CD4-positive, CD25-positive, alpha-beta regulatory T cell (primary cell): Measurements from ENCODE around the gene CASS4. TPM values are rescaled to one million over a fixed set of nuclear protein-coding genes. Genes with fewer than 3 reads are reported as not detected.

ENCODE experiments used
- ATAC-seq, 2 donors: fragments of 150-1000 bp; cut with Tn5 transposase; one replicate each; pipeline ENCODE4 v1.10.0; 2021; ENCODE audit warnings: low read depth in 2 of 2, moderate number of reproducible peaks in 2 of 2, moderate library complexity in 1 of 2
- DNase-seq, 3 donors: peaks; one replicate each; pipeline versions ENCODE4 v3.0.0 to v3.0.0-alpha.2; 2012 to 2022; ENCODE audit warnings: mixed read lengths in 1 of 3
- H3K27ac ChIP-seq: one replicate; pipeline ENCODE4 v1.7.0; 2013; ENCODE audit warnings: mild to moderate bottlenecking, low read length; ENCODE audit not compliant: insufficient read depth, poor library complexity, severe bottlenecking
- H3K27me3 ChIP-seq: one replicate; pipeline ENCODE4 v1.7.0; 2013; ENCODE audit warnings: low read length; ENCODE audit not compliant: control insufficient read depth, insufficient read depth
- H3K36me3 ChIP-seq: one replicate; pipeline ENCODE4 v1.7.0; 2013; ENCODE audit warnings: mild to moderate bottlenecking, low read length, moderate library complexity; ENCODE audit not compliant: control insufficient read depth, insufficient read depth
- H3K4me1 ChIP-seq: 2 replicates; pipeline ENCODE4 v1.7.0; 2013; ENCODE audit warnings: mild to moderate bottlenecking, low read length; ENCODE audit not compliant: insufficient read depth, control insufficient read depth, poor library complexity, severe bottlenecking
- H3K4me3 ChIP-seq: one replicate; pipeline ENCODE4 v1.7.0; 2013; ENCODE audit warnings: low read depth, mild to moderate bottlenecking, low read length, moderate library complexity
- H3K9me3 ChIP-seq, 2 experiments: 1 replicate in 1 of 2; 2 replicates in 1 of 2; pipeline ENCODE4 v1.7.0; 2013; ENCODE audit warnings: low read length in 2 of 2, mild to moderate bottlenecking in 1 of 2, moderate library complexity in 1 of 2; ENCODE audit not compliant: control insufficient read depth in 2 of 2
- H3K27ac Mint-ChIP-seq, 3 donors: one replicate each; pipeline ENCODE4 v1.8.0; 2020 to 2022; ENCODE audit warnings: mild to moderate bottlenecking in 3 of 3, mixed read lengths in 3 of 3, moderate library complexity in 2 of 3
- H3K27me3 Mint-ChIP-seq: one replicate; pipeline ENCODE4 v1.8.0; 2022; ENCODE audit warnings: mild to moderate bottlenecking, mixed read lengths
- H3K36me3 Mint-ChIP-seq: one replicate; pipeline ENCODE4 v1.8.0; 2020; ENCODE audit warnings: mixed read lengths
- H3K4me1 Mint-ChIP-seq, 4 donors: one replicate each; pipeline ENCODE4 v1.8.0; 2020 to 2022; ENCODE audit warnings: mixed read lengths in 4 of 4, mild to moderate bottlenecking in 1 of 4
- H3K4me3 Mint-ChIP-seq, 4 donors: one replicate each; pipeline ENCODE4 v1.8.0; 2020 to 2022; ENCODE audit warnings: mild to moderate bottlenecking in 4 of 4, mixed read lengths in 4 of 4, moderate library complexity in 3 of 4
- H3K9me3 Mint-ChIP-seq, 7 donors: one replicate each; pipeline ENCODE4 v1.8.0; 2020 to 2022; ENCODE audit warnings: mixed read lengths in 7 of 7, mild to moderate bottlenecking in 3 of 7, moderate library complexity in 2 of 7
- polyA plus RNA-seq, 4 donors: library from polyadenylated mRNA; unstranded; fragments of 300-500 nt; fragmentation: Illumina TruSeq; gene quantifications; one replicate each; pipeline ENCODE4 v1.2.3, GENCODE V29; 2021
- total RNA-seq: library from RNA; stranded (reverse); gene quantifications from one replicate; pipeline ENCODE4 v1.2.3, GENCODE V29; 2022

Gene CASS4
- total and polyA plus RNA-seq, 5 donors from 2014 or later: 0.96 to 9.8 (median 3.8) TPM

DNA sequence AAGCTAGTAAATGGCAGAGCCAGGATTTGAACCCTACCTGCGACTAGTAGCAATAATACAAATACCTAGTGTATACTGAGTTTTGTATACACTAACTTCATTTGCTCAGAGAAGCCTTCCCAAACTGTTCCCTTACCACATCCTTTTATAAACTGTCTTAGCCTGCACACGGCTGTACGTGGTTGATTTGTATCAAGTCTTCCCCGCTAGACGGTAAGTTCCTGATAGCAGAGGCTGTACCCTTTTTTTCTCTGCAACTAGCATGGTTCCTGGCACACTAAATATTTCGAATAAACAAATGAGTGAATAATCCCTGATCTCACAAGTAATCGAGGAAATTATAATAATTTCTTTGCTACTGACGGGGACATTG lies 57.0 kb downstream of the CASS4 start:
- no peaks in the 10 kb centered on the region for H3K27me3 ChIP-seq
- peaks cover 14% of the 10 kb centered on the region for H3K36me3 Mint-ChIP-seq
- no peaks in the 10 kb centered on the region for H3K27me3 Mint-ChIP-seq
- peak overlapping the region; percentile 98 for H3K4me3 ChIP-seq
- H3K36me3 ChIP-seq: peaks cover 14% of the 10 kb centered on the region
- ATAC-seq (no peak), DNase-seq (peak in 1 of 3 donors; percentile 15)
- no peaks in the 10 kb centered on the region for H3K9me3 Mint-ChIP-seq
- H3K27ac ChIP-seq: peak overlapping the region; percentile 91
- H3K4me3 Mint-ChIP-seq: peak overlapping the region; percentile 93 to 99 (median 98)
- H3K4me1 Mint-ChIP-seq: peaks cover 7 to 37% (median 21%) of the 10 kb centered on the region in 4 donors
- H3K27ac Mint-ChIP-seq: peak overlapping the region in 2 of 3 donors; percentile 100
- peaks cover 21% of the 10 kb centered on the region for H3K4me1 ChIP-seq
- no peaks in the 10 kb centered on the region for H3K9me3 ChIP-seq

DNA sequence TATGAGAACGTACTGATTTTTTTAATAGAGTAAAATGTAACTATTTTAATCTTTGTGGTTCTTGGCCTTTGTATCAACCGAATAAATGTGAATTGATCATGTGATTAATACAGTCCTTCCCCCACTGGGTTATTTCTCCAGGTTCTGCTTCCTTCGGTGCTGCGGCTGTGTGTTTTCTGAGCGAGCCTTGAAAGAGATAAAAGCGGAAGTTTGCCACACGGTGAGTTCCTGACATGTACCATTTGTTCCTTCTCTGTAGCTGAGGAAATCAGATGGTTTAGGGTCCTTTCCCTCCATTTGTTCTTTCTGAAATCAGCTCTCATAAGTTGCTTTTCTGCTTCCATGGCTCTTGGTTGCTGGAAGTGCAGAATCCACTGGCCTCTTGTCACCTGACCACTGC lies 71.9 kb downstream of the CASS4 start:
- Mint-ChIP-seq H3K4me3 (peak overlapping the region in 3 of 4 donors; percentile 55 to 73 (median 68)), H3K27ac (peak overlapping the region; percentile 81 to 83 (median 82)), H3K36me3 (peaks cover 65% of the 10 kb centered on the region), H3K27me3 (no peaks in the 10 kb centered on the region), H3K4me1 (peaks cover 15 to 40% (median 32%) of the 10 kb centered on the region in 4 donors), H3K9me3 (peaks cover 0 to 1% (median 0%) of the 10 kb centered on the region in 7 donors)
- H3K27ac ChIP-seq: no peak overlapping the region
- peaks cover 76% of the 10 kb centered on the region for H3K36me3 ChIP-seq
- no peaks in the 10 kb centered on the region for H3K4me1 ChIP-seq
- DNase-seq (peak in 1 of 3 donors; percentile 20), ATAC-seq (no peak)
- peak overlapping the region; percentile 22 for H3K4me3 ChIP-seq
- no peaks in the 10 kb centered on the region for H3K27me3 ChIP-seq
- no peaks in the 10 kb centered on the region for H3K9me3 ChIP-seq

DNA sequence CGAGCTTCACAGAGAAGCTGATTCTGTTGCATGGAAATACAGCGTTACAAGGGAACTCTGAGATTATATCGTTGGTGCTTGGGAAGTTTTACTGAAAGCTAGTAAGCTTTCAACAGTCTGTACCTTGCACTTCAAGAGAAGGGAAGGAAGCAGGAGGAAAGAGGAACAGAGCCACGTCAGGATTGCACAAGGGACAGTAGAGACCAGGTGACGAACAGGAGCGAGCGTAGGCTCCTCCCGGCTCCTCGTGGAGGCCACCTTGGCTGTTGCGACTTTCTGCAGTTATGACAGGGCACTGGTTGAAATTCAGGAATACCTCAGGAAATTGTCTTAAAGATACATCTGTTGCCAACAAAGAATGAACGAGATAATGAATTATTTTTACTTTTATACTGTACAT lies 75.2 kb downstream of the CASS4 start:
- Mint-ChIP-seq H3K27me3 (no peaks in the 10 kb centered on the region), H3K27ac (peak overlapping the region in 1 of 3 donors; percentile 74), H3K4me1 (peaks cover 5 to 36% (median 28%) of the 10 kb centered on the region in 4 donors), H3K4me3 (no peak overlapping the region), H3K9me3 (peaks cover 0 to 1% (median 0%) of the 10 kb centered on the region in 7 donors), H3K36me3 (peaks cover 72% of the 10 kb centered on the region)
- H3K36me3 ChIP-seq: peaks cover 73% of the 10 kb centered on the region
- no peaks in the 10 kb centered on the region for H3K27me3 ChIP-seq
- H3K4me3 ChIP-seq: no peak overlapping the region
- no peak overlapping the region for H3K27ac ChIP-seq
- no peak for ATAC-seq
- H3K9me3 ChIP-seq: no peaks in the 10 kb centered on the region
- DNase-seq: no peak
- H3K4me1 ChIP-seq: no peaks in the 10 kb centered on the region

DNA sequence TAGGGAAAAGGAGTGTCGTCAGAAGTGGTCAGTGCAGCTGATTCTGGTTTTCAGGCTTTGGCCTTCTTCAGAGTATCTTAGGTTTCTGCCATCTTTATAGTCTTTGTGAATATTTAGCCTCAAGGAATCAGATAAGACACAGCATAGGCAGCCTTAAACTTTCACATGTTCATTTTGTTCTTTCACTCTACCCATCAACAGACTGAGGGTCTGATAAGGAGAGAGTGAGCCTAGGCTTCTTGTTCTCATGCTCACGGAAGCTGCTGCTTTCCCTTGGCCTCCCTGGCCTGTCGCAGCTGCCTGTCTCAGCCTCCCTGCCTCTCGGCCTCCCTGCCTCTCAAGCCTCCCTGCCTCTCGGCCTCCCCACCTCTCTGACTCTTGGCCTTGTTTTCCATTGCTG lies 76.5 kb downstream of the CASS4 start:
- peaks cover 0 to 1% (median 0%) of the 10 kb centered on the region in 7 donors for H3K9me3 Mint-ChIP-seq
- no peaks in the 10 kb centered on the region for H3K27me3 Mint-ChIP-seq
- ATAC-seq (no peak), DNase-seq (no peak)
- no peaks in the 10 kb centered on the region for H3K4me1 ChIP-seq
- H3K4me3 ChIP-seq: no peak overlapping the region
- no peak overlapping the region for H3K27ac ChIP-seq
- H3K27ac Mint-ChIP-seq: peak overlapping the region in 2 of 3 donors; percentile 14 to 50
- no peaks in the 10 kb centered on the region for H3K27me3 ChIP-seq
- peaks cover 67% of the 10 kb centered on the region for H3K36me3 ChIP-seq
- peaks cover 72% of the 10 kb centered on the region for H3K36me3 Mint-ChIP-seq
- H3K4me3 Mint-ChIP-seq: no peak overlapping the region
- peaks cover 4 to 26% (median 19%) of the 10 kb centered on the region in 4 donors for H3K4me1 Mint-ChIP-seq
- H3K9me3 ChIP-seq: no peaks in the 10 kb centered on the region

DNA sequence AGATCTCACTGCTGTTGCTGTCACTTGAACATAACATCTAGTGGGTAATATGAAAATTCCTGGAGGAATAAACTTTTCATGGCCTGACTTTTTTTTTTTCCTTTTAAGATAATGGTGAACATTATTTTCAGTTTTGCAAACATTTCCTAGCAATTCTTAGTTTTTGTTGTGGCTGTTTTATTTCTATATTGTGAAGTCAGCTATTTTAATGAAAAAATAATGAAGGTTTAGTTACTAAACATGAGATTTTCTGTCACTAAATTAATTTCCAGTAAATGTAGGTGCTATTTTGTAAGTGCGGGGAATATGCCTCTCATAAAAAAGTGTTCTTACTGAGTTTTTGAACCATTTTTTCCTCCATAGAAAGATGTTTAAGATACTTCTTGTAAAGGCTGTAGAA lies 89.1 kb downstream of the CASS4 start:
- H3K36me3 ChIP-seq: peaks cover 24% of the 10 kb centered on the region
- H3K4me3 ChIP-seq: no peak overlapping the region
- ATAC-seq (no peak), DNase-seq (no peak)
- no peak overlapping the region for H3K27ac ChIP-seq
- peak overlapping the region in 2 of 3 donors; percentile 41 to 65 for H3K27ac Mint-ChIP-seq
- peaks cover 22% of the 10 kb centered on the region for H3K36me3 Mint-ChIP-seq
- H3K27me3 Mint-ChIP-seq: no peaks in the 10 kb centered on the region
- H3K4me1 ChIP-seq: no peaks in the 10 kb centered on the region
- H3K4me3 Mint-ChIP-seq: no peak overlapping the region
- peaks cover 5 to 8% (median 6%) of the 10 kb centered on the region in 4 donors for H3K4me1 Mint-ChIP-seq
- no peaks in the 10 kb centered on the region for H3K27me3 ChIP-seq
- peaks cover 0 to 2% of the 10 kb centered on the region in 2 experiments for H3K9me3 ChIP-seq
- H3K9me3 Mint-ChIP-seq: peaks cover 0 to 2% (median 0%) of the 10 kb centered on the region in 7 donors

DNA sequence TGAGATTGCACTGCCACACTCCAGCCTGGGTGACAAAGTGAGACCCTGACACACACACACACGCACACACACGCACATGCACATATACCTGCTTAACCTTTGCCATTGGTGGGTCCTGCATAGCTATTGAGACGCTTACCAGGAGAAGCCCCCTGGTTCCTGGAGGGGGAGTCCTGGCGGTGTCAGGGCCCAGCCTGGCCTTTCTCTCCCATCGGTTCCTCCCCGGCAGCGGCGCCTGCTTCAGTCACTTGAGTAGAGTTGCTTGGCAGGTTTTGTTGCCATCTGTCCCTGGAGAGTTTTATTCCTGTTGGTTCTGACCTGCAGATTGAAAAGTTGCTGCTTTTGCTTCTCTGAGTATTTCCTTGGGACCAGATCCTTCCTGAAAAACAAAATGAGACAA lies 91.9 kb downstream of the CASS4 start:
- DNase-seq (no peak), ATAC-seq (no peak)
- Histone ChIP-seq H3K27me3 (no peaks in the 10 kb centered on the region), H3K36me3 (peaks cover 9% of the 10 kb centered on the region), H3K9me3 (no peaks in the 10 kb centered on the region), H3K4me1 (no peaks in the 10 kb centered on the region), H3K4me3 (no peak overlapping the region), H3K27ac (no peak overlapping the region)
- Mint-ChIP-seq H3K27ac (peak overlapping the region in 1 of 3 donors; percentile 80), H3K36me3 (peaks cover 5% of the 10 kb centered on the region), H3K4me3 (no peak overlapping the region), H3K9me3 (no peaks in the 10 kb centered on the region), H3K4me1 (peaks cover 0 to 8% (median 3%) of the 10 kb centered on the region in 4 donors), H3K27me3 (no peaks in the 10 kb centered on the region)

DNA sequence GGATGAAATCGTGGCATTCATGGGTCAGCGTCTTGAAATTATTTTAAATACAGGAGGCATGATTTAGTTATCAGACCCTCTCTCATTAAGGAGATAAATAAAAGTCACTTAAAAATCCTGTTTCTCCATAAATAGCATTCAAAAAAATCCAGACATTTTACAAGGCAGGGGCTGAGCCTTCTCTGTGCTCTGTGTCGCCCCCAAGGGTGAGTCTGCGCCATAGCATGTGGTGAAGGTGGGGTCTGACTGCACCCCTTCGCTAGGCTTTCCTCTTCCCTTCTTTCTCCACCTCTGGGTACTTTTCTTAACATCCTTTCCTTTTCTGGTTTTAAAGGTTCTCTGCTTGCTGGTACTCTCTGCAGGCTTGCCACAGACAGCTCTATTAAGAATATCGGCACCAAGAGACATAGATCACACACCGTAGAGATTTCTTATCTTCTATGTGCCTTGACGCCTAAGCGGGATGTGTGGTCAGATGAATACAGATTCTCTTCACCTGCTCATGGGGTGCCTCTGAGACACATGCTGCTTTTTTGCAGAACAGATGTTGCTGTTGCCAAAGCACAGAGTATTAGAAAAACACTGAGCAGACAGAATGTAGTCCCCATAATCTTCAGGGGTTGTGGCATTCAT lies 92.4 kb downstream of the CASS4 start:
- no peak for ATAC-seq
- DNase-seq: no peak
- Mint-ChIP-seq H3K9me3 (no peaks in the 10 kb centered on the region), H3K4me1 (peaks cover 0 to 8% (median 3%) of the 10 kb centered on the region in 4 donors), H3K4me3 (no peak overlapping the region), H3K36me3 (peaks cover 8% of the 10 kb centered on the region), H3K27ac (peak overlapping the region in 1 of 3 donors; percentile 80), H3K27me3 (no peaks in the 10 kb centered on the region)
- no peak overlapping the region for H3K27ac ChIP-seq
- H3K27me3 ChIP-seq: no peaks in the 10 kb centered on the region
- H3K9me3 ChIP-seq: no peaks in the 10 kb centered on the region
- H3K4me1 ChIP-seq: no peaks in the 10 kb centered on the region
- no peak overlapping the region for H3K4me3 ChIP-seq
- peaks cover 9% of the 10 kb centered on the region for H3K36me3 ChIP-seq

DNA sequence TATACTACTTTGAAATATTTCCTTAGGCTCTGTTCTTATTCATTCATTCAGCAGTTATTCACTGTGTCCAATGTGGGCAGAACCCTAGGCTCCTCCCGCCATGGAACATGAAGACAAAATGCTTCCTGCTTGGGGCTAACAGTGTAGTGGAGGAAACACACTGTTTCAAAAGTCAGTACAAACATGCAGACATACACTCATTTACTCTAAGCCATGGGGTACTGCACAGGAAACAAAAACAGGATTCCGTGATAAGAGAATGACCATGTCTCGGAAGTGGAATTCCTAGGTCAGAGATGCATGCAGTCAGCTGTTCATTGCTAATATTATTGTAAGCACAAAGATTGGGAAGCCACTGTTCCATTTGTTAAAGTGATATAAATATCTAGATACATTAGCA lies 94.0 kb downstream of the CASS4 start:
- no peak for DNase-seq
- no peaks in the 10 kb centered on the region for H3K9me3 ChIP-seq
- H3K27me3 Mint-ChIP-seq: no peaks in the 10 kb centered on the region
- peaks cover 8% of the 10 kb centered on the region for H3K36me3 Mint-ChIP-seq
- no peaks in the 10 kb centered on the region for H3K27me3 ChIP-seq
- H3K27ac ChIP-seq: no peak overlapping the region
- H3K4me3 ChIP-seq: no peak overlapping the region
- H3K9me3 Mint-ChIP-seq: no peaks in the 10 kb centered on the region
- H3K36me3 ChIP-seq: peaks cover 7% of the 10 kb centered on the region
- ATAC-seq: no peak
- no peaks in the 10 kb centered on the region for H3K4me1 ChIP-seq
- no peak overlapping the region for H3K27ac Mint-ChIP-seq
- no peak overlapping the region for H3K4me3 Mint-ChIP-seq
- H3K4me1 Mint-ChIP-seq: peaks cover 0 to 8% (median 3%) of the 10 kb centered on the region in 4 donors
